ENCODE data around the gene BNC2.

DNA sequence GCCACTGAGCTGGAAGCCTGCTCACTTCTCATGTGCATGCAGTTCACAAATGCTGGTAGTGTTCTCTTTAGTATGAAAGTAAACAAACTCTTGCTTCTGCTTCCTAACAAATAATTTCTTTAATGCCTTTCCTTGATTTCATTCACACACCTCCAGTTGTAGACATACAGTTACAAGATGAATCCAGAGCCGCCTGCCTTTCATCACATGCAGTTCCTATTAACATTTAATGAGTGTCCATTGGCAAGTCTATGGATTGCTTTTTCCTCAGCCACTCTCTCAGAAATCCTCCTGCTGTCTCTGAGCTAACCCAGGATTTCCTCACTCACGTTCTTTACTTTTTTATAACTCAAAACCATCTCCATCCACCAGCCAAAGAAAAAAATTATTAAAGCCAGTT, 408.6 kb downstream of the BNC2 start:
- TF ChIP-seq CEBPB (IDR thresholded peaks at IDR 0.05), result no peak
- no peak for TF ChIP-seq EP300 (IDR thresholded peaks at IDR 0.05; ENCODE audit: borderline replicate concordance)
- TF ChIP-seq TAF1 (IDR thresholded peaks at IDR 0.05; ENCODE audit: low read depth), result no peak
- TF ChIP-seq NFIC (IDR thresholded peaks at IDR 0.05), result no peak
- TF ChIP-seq, protein P1, sequence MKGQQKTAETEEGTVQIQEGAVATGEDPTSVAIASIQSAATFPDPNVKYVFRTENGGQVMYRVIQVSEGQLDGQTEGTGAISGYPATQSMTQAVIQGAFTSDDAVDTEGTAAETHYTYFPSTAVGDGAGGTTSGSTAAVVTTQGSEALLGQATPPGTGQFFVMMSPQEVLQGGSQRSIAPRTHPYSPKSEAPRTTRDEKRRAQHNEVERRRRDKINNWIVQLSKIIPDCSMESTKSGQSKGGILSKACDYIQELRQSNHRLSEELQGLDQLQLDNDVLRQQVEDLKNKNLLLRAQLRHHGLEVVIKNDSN (IDR thresholded peaks at IDR 0.05), result no peak
- TF ChIP-seq RAD21 (IDR thresholded peaks at IDR 0.05; ENCODE audit: low read depth), result no peak
- TF ChIP-seq TEAD4 (IDR thresholded peaks at IDR 0.05), result no peak
- TF ChIP-seq CREB1 (IDR thresholded peaks at IDR 0.05; ENCODE audit: low read depth), result no peak
- TF ChIP-seq TCF12 (IDR thresholded peaks at IDR 0.05; ENCODE audit: low read depth), result no peak
- no peak for TF ChIP-seq FOXM1 (IDR thresholded peaks at IDR 0.05; ENCODE audit: borderline replicate concordance, low read depth)
- TF ChIP-seq ZBTB7A (IDR thresholded peaks at IDR 0.05; ENCODE audit: low read depth), result no peak
- TF ChIP-seq, protein P2, sequence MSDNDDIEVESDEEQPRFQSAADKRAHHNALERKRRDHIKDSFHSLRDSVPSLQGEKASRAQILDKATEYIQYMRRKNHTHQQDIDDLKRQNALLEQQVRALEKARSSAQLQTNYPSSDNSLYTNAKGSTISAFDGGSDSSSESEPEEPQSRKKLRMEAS (IDR thresholded peaks at IDR 0.05), result no peak
- TF ChIP-seq, protein P3, sequence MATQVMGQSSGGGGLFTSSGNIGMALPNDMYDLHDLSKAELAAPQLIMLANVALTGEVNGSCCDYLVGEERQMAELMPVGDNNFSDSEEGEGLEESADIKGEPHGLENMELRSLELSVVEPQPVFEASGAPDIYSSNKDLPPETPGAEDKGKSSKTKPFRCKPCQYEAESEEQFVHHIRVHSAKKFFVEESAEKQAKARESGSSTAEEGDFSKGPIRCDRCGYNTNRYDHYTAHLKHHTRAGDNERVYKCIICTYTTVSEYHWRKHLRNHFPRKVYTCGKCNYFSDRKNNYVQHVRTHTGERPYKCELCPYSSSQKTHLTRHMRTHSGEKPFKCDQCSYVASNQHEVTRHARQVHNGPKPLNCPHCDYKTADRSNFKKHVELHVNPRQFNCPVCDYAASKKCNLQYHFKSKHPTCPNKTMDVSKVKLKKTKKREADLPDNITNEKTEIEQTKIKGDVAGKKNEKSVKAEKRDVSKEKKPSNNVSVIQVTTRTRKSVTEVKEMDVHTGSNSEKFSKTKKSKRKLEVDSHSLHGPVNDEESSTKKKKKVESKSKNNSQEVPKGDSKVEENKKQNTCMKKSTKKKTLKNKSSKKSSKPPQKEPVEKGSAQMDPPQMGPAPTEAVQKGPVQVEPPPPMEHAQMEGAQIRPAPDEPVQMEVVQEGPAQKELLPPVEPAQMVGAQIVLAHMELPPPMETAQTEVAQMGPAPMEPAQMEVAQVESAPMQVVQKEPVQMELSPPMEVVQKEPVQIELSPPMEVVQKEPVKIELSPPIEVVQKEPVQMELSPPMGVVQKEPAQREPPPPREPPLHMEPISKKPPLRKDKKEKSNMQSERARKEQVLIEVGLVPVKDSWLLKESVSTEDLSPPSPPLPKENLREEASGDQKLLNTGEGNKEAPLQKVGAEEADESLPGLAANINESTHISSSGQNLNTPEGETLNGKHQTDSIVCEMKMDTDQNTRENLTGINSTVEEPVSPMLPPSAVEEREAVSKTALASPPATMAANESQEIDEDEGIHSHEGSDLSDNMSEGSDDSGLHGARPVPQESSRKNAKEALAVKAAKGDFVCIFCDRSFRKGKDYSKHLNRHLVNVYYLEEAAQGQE (IDR thresholded peaks at IDR 0.05; ENCODE audit: low read depth), result no peak

All from Ishikawa (cell line).